ENCODE data around the gene ZBTB9.

Gene ZBTB9, protein sequence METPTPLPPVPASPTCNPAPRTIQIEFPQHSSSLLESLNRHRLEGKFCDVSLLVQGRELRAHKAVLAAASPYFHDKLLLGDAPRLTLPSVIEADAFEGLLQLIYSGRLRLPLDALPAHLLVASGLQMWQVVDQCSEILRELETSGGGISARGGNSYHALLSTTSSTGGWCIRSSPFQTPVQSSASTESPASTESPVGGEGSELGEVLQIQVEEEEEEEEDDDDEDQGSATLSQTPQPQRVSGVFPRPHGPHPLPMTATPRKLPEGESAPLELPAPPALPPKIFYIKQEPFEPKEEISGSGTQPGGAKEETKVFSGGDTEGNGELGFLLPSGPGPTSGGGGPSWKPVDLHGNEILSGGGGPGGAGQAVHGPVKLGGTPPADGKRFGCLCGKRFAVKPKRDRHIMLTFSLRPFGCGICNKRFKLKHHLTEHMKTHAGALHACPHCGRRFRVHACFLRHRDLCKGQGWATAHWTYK

DNA sequence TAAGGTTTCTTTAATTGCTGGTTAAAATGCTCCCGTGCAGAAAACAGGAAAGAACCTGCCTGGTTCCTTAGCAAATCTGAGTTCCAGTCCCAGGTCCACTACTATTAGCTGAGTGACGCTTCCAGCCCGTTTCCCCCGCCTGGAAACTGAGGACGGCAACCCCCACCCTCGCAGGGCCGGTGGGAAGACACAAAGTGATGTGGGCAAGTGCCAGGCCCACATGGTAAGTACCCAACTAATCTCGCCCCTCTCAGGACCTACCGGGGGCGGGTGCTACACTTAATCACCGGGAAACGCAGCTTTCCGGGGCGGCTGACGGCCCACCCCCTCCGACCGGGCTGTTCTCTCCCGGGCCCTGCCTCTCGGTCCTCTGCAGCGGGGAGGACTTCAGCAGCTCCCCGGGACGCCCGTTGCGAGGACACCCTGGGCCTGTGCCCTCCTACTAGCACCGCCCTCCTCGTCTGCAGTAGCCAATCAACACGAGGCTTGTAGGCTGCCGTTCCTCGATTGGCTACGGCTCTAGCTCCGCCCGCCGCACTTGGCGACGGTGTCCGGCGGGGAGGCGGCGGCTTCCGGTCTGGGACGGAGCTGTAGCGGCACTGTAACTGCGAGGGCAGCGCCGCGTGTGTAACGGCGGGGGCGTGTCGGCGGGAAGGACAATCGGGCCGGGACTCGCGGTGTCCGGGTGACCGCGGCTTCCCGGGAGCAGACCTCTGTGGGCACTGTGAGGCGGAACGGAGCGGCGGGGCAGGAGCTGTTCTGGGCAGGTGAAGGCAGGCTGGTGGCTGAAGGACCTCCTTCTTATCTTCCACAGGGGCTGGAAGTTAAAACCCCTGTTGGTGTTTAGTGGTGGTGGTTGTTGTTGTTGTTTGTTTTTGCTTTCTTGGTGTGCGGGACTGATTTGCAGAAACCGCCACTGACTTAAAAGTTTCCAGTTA, at the start of gene ZBTB9:
ZBTB9 (plus strand) TSS at position 568 of the 938 bp plus-strand sequence. CDS start 525 bp downstream, outside the sequence.
- H3K4me3 ChIP-seq (replicated peaks; ENCODE audit: low read depth, low read length): peak within 1 kb of the TSS; percentile 90
- peak; percentile 89 for DNase-seq (ENCODE audit: extremely low read depth, low read depth)
- no peak for TF ChIP-seq CTCF (IDR thresholded peaks at IDR 0.05; ENCODE audit: low read depth, low read length, missing control alignments)

DNA sequence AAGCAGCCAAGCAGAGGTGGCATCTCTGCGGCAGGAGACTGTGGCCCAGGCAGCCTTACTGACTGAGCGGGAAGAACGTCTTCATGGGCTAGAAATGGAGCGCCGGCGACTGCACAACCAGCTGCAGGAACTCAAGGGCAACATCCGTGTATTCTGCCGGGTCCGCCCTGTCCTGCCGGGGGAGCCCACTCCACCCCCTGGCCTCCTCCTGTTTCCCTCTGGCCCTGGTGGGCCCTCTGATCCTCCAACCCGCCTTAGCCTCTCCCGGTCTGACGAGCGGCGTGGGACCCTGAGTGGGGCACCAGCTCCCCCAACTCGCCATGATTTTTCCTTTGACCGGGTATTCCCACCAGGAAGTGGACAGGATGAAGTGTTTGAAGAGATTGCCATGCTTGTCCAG, 49.5 kb upstream of the ZBTB9 start:
- H3K4me3 ChIP-seq (replicated peaks; ENCODE audit: low read depth, low read length): no peak overlapping the region
- no peak for TF ChIP-seq CTCF (IDR thresholded peaks at IDR 0.05; ENCODE audit: low read depth, low read length, missing control alignments)
- DNase-seq (ENCODE audit: extremely low read depth, low read depth): no peak

- H3K4me3 ChIP-seq (replicated peaks; ENCODE audit: low read depth, low read length): no peak overlapping the region
- no peak for TF ChIP-seq CTCF (IDR thresholded peaks at IDR 0.05; ENCODE audit: low read depth, low read length, missing control alignments)
These were observed 48.9 kb upstream of the ZBTB9 start for GRCh38 chr6:33405386-33405940.

DNA sequence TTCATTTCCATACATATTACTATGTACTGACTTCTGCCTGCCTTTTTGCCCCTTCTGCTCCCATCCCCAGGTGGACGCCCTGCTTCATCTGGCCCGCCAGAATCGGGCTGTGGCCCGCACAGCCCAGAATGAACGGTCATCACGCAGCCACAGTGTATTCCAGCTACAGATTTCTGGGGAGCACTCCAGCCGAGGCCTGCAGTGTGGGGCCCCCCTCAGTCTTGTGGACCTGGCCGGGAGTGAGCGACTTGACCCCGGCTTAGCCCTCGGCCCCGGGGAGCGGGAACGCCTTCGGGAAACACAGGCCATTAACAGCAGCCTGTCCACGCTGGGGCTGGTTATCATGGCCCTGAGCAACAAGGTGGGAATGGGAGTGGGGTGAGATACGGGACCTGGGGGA, 48.2 kb upstream of the ZBTB9 start:
- H3K4me3 ChIP-seq (replicated peaks; ENCODE audit: low read depth, low read length): no peak overlapping the region
- no peak for DNase-seq (ENCODE audit: extremely low read depth, low read depth)
- no peak for TF ChIP-seq CTCF (IDR thresholded peaks at IDR 0.05; ENCODE audit: low read depth, low read length, missing control alignments)

More at GRCh38 chr6:33405386-33405940, 48.9 kb upstream of the ZBTB9 start:
- no peak for DNase-seq (ENCODE audit: extremely low read depth, low read depth)

- peak; percentile 20 for TF ChIP-seq CTCF (IDR thresholded peaks at IDR 0.05; ENCODE audit: low read depth, low read length, missing control alignments)
- H3K4me3 ChIP-seq (replicated peaks; ENCODE audit: low read depth, low read length): no peak overlapping the region
- no peak for DNase-seq (ENCODE audit: extremely low read depth, low read depth)
These were observed 47.2 kb upstream of the ZBTB9 start for GRCh38 chr6:33407132-33407718.

- peak overlapping the region; percentile 61 for H3K4me3 ChIP-seq (replicated peaks; ENCODE audit: low read depth, low read length)
- peak; percentile 87 for DNase-seq (ENCODE audit: extremely low read depth, low read depth)
- TF ChIP-seq CTCF (IDR thresholded peaks at IDR 0.05; ENCODE audit: low read depth, low read length, missing control alignments): no peak
These were observed 44.2 kb upstream of the ZBTB9 start for GRCh38 chr6:33410050-33410710.

Measured in HFF-Myc (cell line).